ENCODE measurements around the gene ANO7.

ANO7 gene

GRCh38 chr2:241159116-241159515 lies 29.4 kb upstream of the ANO7 start:
- DNase-seq = no peak

- no peak for DNase-seq
Observed at GRCh38 chr2:241160318-241160717, 28.2 kb upstream of the ANO7 start.

GRCh38 chr2:241161646-241162281 lies 26.7 kb upstream of the ANO7 start:
- peak; percentile 72 for DNase-seq

GRCh38 chr2:241163601-241164118 lies 24.8 kb upstream of the ANO7 start:
- DNase-seq = no peak

GRCh38 chr2:241168366-241168765 lies 20.1 kb upstream of the ANO7 start:
- no peak for DNase-seq

GRCh38 chr2:241173557-241173956 lies 14.9 kb upstream of the ANO7 start:
- DNase-seq = no peak

- peak; percentile 62 for DNase-seq
Observed at GRCh38 chr2:241177526-241178334, 10.7 kb upstream of the ANO7 start.

GRCh38 chr2:241178961-241179360 lies 9.5 kb upstream of the ANO7 start:
- no peak for DNase-seq

- DNase-seq = no peak
Observed at GRCh38 chr2:241179899-241180298, 8.6 kb upstream of the ANO7 start.

GRCh38 chr2:241180495-241180894 lies 8.0 kb upstream of the ANO7 start:
- no peak for DNase-seq

GRCh38 chr2:241182126-241182525 lies 6.4 kb upstream of the ANO7 start:
- no peak for DNase-seq

GRCh38 chr2:241182531-241183133 lies 5.8 kb upstream of the ANO7 start:
- DNase-seq = no peak

GRCh38 chr2:241183221-241183620 lies 5.3 kb upstream of the ANO7 start:
- no peak for DNase-seq

GRCh38 chr2:241184901-241185300 lies 3.6 kb upstream of the ANO7 start:
- DNase-seq = no peak

GRCh38 chr2:241185961-241186360 lies 2.5 kb upstream of the ANO7 start:
- no peak for DNase-seq

GRCh38 chr2:241187101-241187917 lies 1.2 kb upstream of the ANO7 start:
- no peak for DNase-seq

GRCh38 chr2:241187918-241188234 lies 601 bp upstream of the ANO7 start:
- DNase-seq = no peak

GRCh38 chr2:241189093-241189855 lies 797 bp downstream of the ANO7 start:
- no peak for DNase-seq

GRCh38 chr2:241189856-241190201 lies 1.4 kb downstream of the ANO7 start:
- no peak for DNase-seq

GRCh38 chr2:241190291-241190981 lies 2.0 kb downstream of the ANO7 start:
- DNase-seq = no peak

GRCh38 chr2:241191081-241191480 lies 2.6 kb downstream of the ANO7 start:
- DNase-seq = no peak

GRCh38 chr2:241193271-241193670 lies 4.8 kb downstream of the ANO7 start:
- DNase-seq = no peak

All from right forelimb (tissue), 1 donor.